Fibroblast of skin of right biceps (primary cell): ENCODE measurements around the gene ABL2.
"Not testable (repeated sequence)": the region's sequence is repeated elsewhere in the genome, so short reads cannot be mapped to it uniquely, and the experiment has no call there.

Experiments used
- DNase-seq: peaks from one replicate; pipeline ENCODE4 v3.0.0-alpha.2; 2013

The ABL2 gene

GRCh38 chr1:179229214-179230140 lies at the start of gene ABL2:
ABL2 (minus strand) TSS chr1:179229677; CDS start chr1:179229397, 280 bp downstream.
- peak; percentile 60 for DNase-seq

GRCh38 chr1:179278920-179279319 lies 49.4 kb upstream of the ABL2 start:
- no peak for DNase-seq

GRCh38 chr1:179274424-179274823 lies 44.9 kb upstream of the ABL2 start:
- DNase-seq, result not testable (repeated sequence)

- DNase-seq, result no peak
Measured at GRCh38 chr1:179269071-179269470, 39.6 kb upstream of the ABL2 start.

GRCh38 chr1:179264507-179264906 lies 35.0 kb upstream of the ABL2 start:
- no peak for DNase-seq

- no peak for DNase-seq
Measured at GRCh38 chr1:179263121-179263520, 33.6 kb upstream of the ABL2 start.

GRCh38 chr1:179262183-179262582 lies 32.7 kb upstream of the ABL2 start:
- DNase-seq, result no peak

GRCh38 chr1:179253286-179253972 lies 24.0 kb upstream of the ABL2 start:
- peak; percentile 34 for DNase-seq

GRCh38 chr1:179252606-179253005 lies 23.1 kb upstream of the ABL2 start:
- no peak for DNase-seq

GRCh38 chr1:179251675-179252074 lies 22.2 kb upstream of the ABL2 start:
- peak; percentile 33 for DNase-seq

GRCh38 chr1:179247923-179248322 lies 18.4 kb upstream of the ABL2 start:
- no peak for DNase-seq

- DNase-seq, result not testable (repeated sequence)
Measured at GRCh38 chr1:179245426-179245825, 15.9 kb upstream of the ABL2 start.

GRCh38 chr1:179241530-179242097 lies 12.1 kb upstream of the ABL2 start:
- DNase-seq, result no peak

- no peak for DNase-seq
Measured at GRCh38 chr1:179237222-179237621, 7.7 kb upstream of the ABL2 start.

GRCh38 chr1:179234863-179235262 lies 5.4 kb upstream of the ABL2 start:
- no peak for DNase-seq

GRCh38 chr1:179231923-179232322 lies 2.4 kb upstream of the ABL2 start:
- peak; percentile 48 for DNase-seq

GRCh38 chr1:179230721-179231120 lies 1.2 kb upstream of the ABL2 start:
- DNase-seq, result no peak

GRCh38 chr1:179230251-179230650 lies 774 bp upstream of the ABL2 start:
- peak; percentile 76 for DNase-seq

- peak; percentile 43 for DNase-seq
Measured at GRCh38 chr1:179228783-179229213, 679 bp downstream of the ABL2 start.

GRCh38 chr1:179226738-179227137 lies 2.7 kb downstream of the ABL2 start:
- DNase-seq, result no peak

GRCh38 chr1:179224466-179224865 lies 5.0 kb downstream of the ABL2 start:
- DNase-seq, result not testable (repeated sequence)

GRCh38 chr1:179221121-179221520 lies 8.4 kb downstream of the ABL2 start:
- DNase-seq, result not testable (repeated sequence)

GRCh38 chr1:179217943-179218507 lies 11.5 kb downstream of the ABL2 start:
- DNase-seq, result peak; percentile 42
